GM19463 (cell line): ENCODE measurements around the gene ING4.

Experiments used
- ATAC-seq: cut with Tn5 transposase; IDR thresholded peaks from one replicate; pipeline ENCODE4 v1.9.1; 2021; ENCODE audit warnings: mild to moderate bottlenecking, moderate library complexity; ENCODE audit not compliant: unreplicated experiment

The ING4 gene

GRCh38 chr12:6688999-6689882 is 26.3 kb upstream of the ING4 start, which contains the start of gene ZNF384:
Gene ZNF384, minus strand, starts transcription at chr12:6689375. Its CDS starts 9,855 bp downstream, at chr12:6679520.
- peak; percentile 82 for ATAC-seq

DNA sequence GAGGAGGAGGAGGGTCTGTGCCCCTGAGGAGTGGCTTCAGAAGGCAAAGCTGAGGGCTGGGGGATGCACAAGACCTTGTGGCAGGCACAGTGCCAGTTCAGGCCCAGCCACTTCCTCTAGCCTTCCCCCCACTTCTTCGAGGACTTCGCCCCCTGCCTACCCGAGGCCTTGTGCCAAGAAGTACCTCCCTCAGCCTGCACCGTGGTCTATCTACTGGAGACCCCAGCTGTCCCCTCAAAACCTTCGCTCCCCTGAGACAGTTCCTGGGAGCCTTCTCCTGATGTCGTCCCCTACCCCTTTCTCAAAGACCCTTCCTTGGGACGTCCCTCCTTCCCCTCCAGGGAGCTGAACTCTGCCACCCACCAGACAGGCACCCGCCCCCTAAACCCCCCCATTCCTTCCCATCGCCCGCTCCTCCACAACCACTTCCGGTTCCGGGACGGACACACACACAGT is 25.7 kb upstream of the ING4 start:
- ATAC-seq = no peak

- ATAC-seq = no peak
These were observed 22.9 kb upstream of the ING4 start for GRCh38 chr12:6685814-6686213.

- no peak for ATAC-seq
These were observed 21.7 kb upstream of the ING4 start for GRCh38 chr12:6684609-6685008.

- no peak for ATAC-seq
These were observed 14.0 kb upstream of the ING4 start for GRCh38 chr12:6676962-6677361.

GRCh38 chr12:6672143-6672542 is 9.2 kb upstream of the ING4 start:
- no peak for ATAC-seq

GRCh38 chr12:6667559-6668210 is 4.8 kb upstream of the ING4 start:
- no peak for ATAC-seq

- ATAC-seq = no peak
These were observed 3.3 kb upstream of the ING4 start for GRCh38 chr12:6666211-6666610.

GRCh38 chr12:6664902-6665301 is 2.0 kb upstream of the ING4 start:
- no peak for ATAC-seq

- ATAC-seq = peak; percentile 5
These were observed 365 bp downstream of the ING4 start for GRCh38 chr12:6662602-6662905.

DNA sequence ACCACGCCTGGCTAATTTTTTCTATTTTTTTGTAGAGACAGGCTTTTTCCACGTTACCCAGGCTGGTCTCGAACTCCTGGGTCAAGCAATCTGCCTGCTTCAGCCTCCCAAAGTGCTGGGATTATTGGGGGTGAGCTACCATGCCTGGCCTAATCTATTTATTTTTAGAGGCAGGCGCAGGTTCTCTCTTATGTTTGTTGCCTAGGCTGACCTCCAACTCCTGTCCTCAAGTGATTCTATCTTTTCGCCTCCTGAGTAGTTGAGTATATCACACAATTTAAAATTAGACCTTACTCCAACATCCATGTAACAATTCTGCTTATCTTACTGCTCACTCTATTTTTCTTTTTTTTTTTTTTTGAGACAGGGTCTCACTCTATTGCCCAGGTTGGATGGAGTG is 8.9 kb downstream of the ING4 start:
- no peak for ATAC-seq

DNA sequence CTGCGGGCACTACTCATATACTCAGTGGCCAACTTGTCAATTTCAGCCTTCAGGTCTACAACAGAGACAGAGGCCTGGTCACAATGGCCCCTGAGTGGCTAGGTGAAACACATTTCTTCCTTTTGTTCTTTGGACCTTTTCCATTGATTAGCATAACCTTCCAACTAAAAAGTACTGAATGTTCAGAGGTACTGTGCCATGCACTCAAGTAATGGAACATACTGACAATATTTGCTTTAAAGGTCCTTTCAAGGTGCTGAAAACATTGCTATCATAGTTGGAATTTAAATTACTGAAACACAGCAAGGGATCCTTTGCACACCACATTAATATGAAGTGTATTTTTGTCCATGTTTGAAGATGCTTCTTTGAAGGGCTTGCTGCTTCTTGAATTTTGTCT is 9.6 kb downstream of the ING4 start:
- no peak for ATAC-seq

DNA sequence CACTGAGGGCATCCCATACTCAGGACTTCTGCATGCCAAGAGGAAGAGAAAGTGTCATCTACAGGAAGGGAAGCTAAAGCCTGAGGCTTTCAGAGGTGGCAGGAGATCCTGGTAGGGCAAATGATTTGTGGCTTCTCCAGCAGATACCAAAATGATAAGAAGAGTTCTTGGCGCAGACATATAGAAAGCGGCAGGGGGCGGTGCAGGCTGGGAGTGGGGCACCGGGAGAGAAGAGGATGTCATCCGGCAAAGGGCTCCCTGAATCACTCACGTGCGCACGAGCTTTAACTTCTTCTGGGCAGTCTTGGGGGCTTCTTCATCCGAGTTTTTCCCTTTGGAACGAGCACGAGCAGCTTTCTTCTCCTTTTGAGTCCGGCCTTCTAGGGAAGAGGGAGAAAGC is 10.5 kb downstream of the ING4 start:
- no peak for ATAC-seq

- ATAC-seq = no peak
These were observed 12.1 kb downstream of the ING4 start for GRCh38 chr12:6650832-6651231.

DNA sequence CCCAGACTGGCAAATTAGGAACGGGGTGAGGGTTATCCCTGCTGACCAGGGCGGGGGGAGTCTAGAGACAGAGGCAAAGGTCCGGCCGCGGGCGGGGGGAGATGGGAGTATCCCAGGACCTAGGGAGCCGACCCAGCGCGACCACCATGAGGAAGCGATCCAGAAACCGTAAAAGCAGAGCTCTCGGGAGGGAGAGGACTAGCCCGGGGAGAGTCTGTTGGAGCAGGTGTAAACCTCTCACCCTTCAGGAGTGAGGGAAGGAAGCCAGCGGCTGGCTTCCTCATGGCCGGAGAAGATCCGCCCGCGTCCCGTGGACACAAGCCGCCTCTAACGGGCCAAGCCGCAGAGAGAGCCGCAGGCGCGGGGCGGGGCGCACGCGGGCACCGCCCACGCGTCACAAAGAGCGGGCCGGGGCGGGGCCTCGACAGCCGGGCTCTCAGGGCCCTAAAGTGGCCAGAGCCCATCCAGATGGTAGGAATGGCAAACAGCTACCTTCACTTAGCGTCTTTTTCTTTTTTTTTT is 15.8 kb downstream of the ING4 start, which contains the start of gene ACRBP:
Gene ACRBP, minus strand, starts transcription at position 350 of the 522 bp plus-strand sequence. Its CDS starts 66 bp downstream, at position 284.
- ATAC-seq = no peak

DNA sequence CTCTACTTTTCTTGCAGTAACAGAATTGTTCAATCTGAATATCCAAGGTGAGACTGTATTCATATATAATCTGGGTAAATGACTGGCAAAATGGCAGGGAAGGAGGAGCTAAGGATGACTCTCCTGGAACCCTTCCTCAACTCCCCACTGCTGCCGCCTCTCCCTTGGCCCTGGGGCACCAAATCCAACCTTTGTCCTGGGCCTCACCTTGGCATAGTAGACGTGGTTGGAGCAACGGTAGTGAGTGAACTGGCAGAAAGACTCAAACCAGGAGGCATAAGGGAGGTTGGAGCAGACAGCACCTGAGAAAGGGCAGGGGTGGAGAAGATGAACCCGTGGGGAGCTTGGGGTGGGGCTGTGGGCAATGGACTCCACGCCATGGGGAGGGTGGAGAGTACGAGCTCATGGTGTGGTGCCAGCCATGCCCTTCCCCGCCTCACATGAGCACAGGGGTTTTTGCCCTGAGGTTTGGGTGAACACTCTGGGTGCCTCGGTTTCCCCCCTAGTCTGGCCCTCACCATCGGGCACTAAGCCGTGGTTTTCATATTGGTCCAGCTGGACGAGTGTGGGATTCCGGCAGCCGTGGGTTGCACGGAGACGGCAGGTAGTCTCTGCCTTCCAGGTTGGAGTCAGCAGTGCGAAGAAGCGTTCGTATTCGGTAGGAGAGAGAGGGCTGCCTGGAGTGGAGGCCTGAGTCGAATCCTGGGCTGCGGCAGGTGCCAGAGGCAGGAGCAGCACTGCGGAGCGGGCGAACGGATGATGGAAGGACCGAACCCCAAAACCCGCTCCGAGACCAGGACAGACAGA is 16.4 kb downstream of the ING4 start:
- no peak for ATAC-seq

- ATAC-seq = no peak
These were observed 18.0 kb downstream of the ING4 start for GRCh38 chr12:6644903-6645302.

DNA sequence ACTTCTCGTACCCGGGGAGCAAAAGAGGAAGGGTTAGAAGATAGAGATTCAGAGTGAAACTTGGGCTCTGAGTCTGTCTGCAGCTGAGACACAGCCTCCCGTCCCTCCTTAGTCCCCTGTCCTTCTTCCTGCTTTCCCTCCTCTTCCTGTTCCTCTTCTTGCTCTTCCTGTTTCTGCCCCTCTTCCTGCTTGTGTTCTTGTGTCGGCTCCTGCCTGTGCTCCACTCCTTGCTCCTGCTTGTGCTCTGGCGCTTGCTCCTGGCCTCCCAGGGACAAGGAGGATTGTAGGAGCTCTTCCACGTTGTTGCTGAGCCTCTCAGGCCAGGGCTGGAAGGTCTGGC is 18.7 kb downstream of the ING4 start:
- no peak for ATAC-seq

DNA sequence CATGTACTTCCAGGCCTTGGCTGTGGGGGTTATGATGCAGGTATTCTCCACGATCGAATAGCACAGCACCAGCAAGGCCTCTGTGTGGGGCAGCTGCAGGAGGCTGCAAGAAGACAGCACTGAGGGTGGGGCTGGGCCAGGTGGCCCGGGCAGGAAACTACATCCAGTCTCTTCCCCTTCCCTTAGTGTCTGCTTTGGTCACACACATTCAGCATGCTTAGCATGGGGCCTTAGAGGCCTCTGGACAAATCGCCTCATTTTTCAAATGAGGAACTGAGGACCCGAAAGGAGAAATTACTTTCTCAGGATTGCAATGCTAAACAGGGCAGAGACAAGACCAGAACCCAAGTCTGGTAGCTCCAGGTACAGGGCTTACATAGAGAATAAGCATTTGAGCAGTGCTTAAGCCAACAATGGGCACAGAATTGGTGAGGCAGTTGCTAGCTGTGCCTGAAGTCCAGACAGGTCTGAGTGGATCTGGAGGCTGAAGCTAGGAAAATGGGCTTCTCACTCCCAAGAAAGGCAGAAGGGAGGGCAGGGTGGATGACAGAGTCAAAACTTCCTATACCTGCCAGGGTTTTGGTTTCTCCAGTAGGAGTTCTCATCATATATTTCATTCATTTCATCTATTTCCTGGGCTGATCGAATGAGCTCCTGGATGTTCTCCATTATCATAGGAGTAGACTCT is 19.2 kb downstream of the ING4 start:
- no peak for ATAC-seq

GRCh38 chr12:6641131-6641530 is 21.8 kb downstream of the ING4 start:
- ATAC-seq = no peak

DNA sequence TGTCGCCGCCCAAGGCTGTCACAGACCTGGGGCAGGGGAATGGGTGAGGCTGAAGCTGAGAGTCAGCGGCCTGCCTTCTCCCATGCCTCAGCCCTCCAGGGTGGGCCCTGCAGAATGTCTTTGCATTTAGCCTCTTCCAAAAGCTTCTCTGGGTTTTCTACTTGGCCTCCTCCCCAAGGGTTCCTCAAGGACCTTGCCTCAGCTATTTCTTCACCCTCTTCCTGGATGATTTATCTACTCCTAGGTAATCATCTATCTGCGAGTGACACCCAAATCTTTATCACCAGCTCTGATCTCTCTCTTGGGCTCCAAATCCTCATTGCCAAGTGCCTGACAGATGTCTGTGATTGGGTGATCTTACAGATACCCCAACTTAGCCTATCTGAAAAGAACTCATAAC is 22.4 kb downstream of the ING4 start:
- ATAC-seq = no peak
